ENCODE data around the gene FCHSD2.

Gene FCHSD2

GRCh38 chr11:73142128-73142377 is at the start of gene FCHSD2:
FCHSD2 (minus strand) TSS chr11:73142318; CDS start chr11:73141877, 441 bp downstream.
- intact Hi-C loops (cut with DNase I): loop anchor here (5.0 to 10.0 kb wide), 4 partner anchors 35 to 307 kb away; no protein-coding TSS in a partner anchor
- no peak for DNase-seq

GRCh38 chr11:73191151-73191550 is 49.0 kb upstream of the FCHSD2 start:
- DNase-seq: peak in 1 of 10 donors; percentile 24
- intact Hi-C loops (cut with DNase I): no loop called here

GRCh38 chr11:73190557-73190885 is 48.4 kb upstream of the FCHSD2 start:
- intact Hi-C loops (cut with DNase I): no loop called here
- DNase-seq: no peak

- DNase-seq: no peak
- intact Hi-C loops (cut with DNase I): no loop called here
These were observed 47.8 kb upstream of the FCHSD2 start for GRCh38 chr11:73189723-73190556.

- DNase-seq: peak in 1 of 10 donors; percentile 8
- intact Hi-C loops (cut with DNase I): no loop called here
These were observed 47.2 kb upstream of the FCHSD2 start for GRCh38 chr11:73189315-73189714.

- no peak for DNase-seq
- intact Hi-C loops (cut with DNase I): no loop called here
These were observed 46.2 kb upstream of the FCHSD2 start for GRCh38 chr11:73188301-73188700.

GRCh38 chr11:73187854-73188253 is 45.7 kb upstream of the FCHSD2 start:
- DNase-seq: no peak
- intact Hi-C loops (cut with DNase I): no loop called here

- intact Hi-C loops (cut with DNase I): no loop called here
- peak in 1 of 10 donors; percentile 41 for DNase-seq
These were observed 44.8 kb upstream of the FCHSD2 start for GRCh38 chr11:73186886-73187285.

- peak in 1 of 10 donors; percentile 46 for DNase-seq
- intact Hi-C loops (cut with DNase I): no loop called here
These were observed 44.3 kb upstream of the FCHSD2 start for GRCh38 chr11:73186294-73186850.

- intact Hi-C loops (cut with DNase I): loop anchor here (1.0 to 2.0 kb wide), 2 partner anchors 57 to 104 kb away; no protein-coding TSS in a partner anchor
- peak in 1 of 10 donors; percentile 52 for DNase-seq
These were observed 43.7 kb upstream of the FCHSD2 start for GRCh38 chr11:73185680-73186293.

GRCh38 chr11:73184953-73185671 is 43.0 kb upstream of the FCHSD2 start:
- peak in 7 of 10 donors; percentile 32 to 92 (median 63) for DNase-seq
- intact Hi-C loops (cut with DNase I): loop anchor here (1.0 to 2.0 kb wide), 2 partner anchors 58 to 104 kb away; no protein-coding TSS in a partner anchor

GRCh38 chr11:73182824-73183321 is 40.8 kb upstream of the FCHSD2 start:
- intact Hi-C loops (cut with DNase I): no loop called here
- DNase-seq: peak in 1 of 10 donors; percentile 22

- peak in 1 of 10 donors; percentile 27 for DNase-seq
- intact Hi-C loops (cut with DNase I): loop anchor here (1.0 to 5.0 kb wide), 3 partner anchors 36 to 453 kb away; partner anchors contain the start of gene FCHSD2
These were observed 36.6 kb upstream of the FCHSD2 start for GRCh38 chr11:73178681-73179080.

GRCh38 chr11:73177778-73178539 is 35.8 kb upstream of the FCHSD2 start:
- DNase-seq: peak; percentile 51 to 97 (median 83)
- intact Hi-C loops (cut with DNase I): loop anchor here (1.0 to 5.0 kb wide), 3 partner anchors 36 to 453 kb away; partner anchors contain the start of gene FCHSD2

- DNase-seq: peak in 8 of 10 donors; percentile 8 to 92 (median 44)
- intact Hi-C loops (cut with DNase I): loop anchor here (5.0 kb wide), 1 partner anchor 35 kb away; the partner anchor contains the start of gene FCHSD2
These were observed 35.3 kb upstream of the FCHSD2 start for GRCh38 chr11:73177380-73177777.

- intact Hi-C loops (cut with DNase I): loop anchor here (5.0 kb wide), 1 partner anchor 35 kb away; the partner anchor contains the start of gene FCHSD2
- DNase-seq: no peak
These were observed 34.7 kb upstream of the FCHSD2 start for GRCh38 chr11:73176874-73177155.

- intact Hi-C loops (cut with DNase I): loop anchor here (5.0 kb wide), 1 partner anchor 34 kb away; the partner anchor contains the start of gene FCHSD2
- peak in 1 of 10 donors; percentile 70 for DNase-seq
These were observed 34.2 kb upstream of the FCHSD2 start for GRCh38 chr11:73176145-73176873.

- no peak for DNase-seq
- intact Hi-C loops (cut with DNase I): loop anchor here (5.0 kb wide), 1 partner anchor 33 kb away; the partner anchor contains the start of gene FCHSD2
These were observed 33.5 kb upstream of the FCHSD2 start for GRCh38 chr11:73175551-73176144.

- intact Hi-C loops (cut with DNase I): no loop called here
These were observed 32.3 kb upstream of the FCHSD2 start for GRCh38 chr11:73174495-73174791.

More at GRCh38 chr11:73174495-73174791, 32.3 kb upstream of the FCHSD2 start:
- DNase-seq: no peak

Data from posterior cingulate gyrus (tissue), 11 donors.